ENCODE data around the gene CRB3. TPM values are rescaled to one million over a fixed set of nuclear protein-coding genes. Genes with fewer than 3 reads are reported as not detected.

Gene CRB3
- total and polyA plus RNA-seq, 2 of the 13 experiments (the other 11 are each of a cell fraction or from before 2014, with no cell fraction given), result 10.6 to 25.6 TPM

GRCh38 chr19:6458695-6459261 is 5.3 kb upstream of the CRB3 start (continued):
- TF ChIP-seq, protein P1, sequence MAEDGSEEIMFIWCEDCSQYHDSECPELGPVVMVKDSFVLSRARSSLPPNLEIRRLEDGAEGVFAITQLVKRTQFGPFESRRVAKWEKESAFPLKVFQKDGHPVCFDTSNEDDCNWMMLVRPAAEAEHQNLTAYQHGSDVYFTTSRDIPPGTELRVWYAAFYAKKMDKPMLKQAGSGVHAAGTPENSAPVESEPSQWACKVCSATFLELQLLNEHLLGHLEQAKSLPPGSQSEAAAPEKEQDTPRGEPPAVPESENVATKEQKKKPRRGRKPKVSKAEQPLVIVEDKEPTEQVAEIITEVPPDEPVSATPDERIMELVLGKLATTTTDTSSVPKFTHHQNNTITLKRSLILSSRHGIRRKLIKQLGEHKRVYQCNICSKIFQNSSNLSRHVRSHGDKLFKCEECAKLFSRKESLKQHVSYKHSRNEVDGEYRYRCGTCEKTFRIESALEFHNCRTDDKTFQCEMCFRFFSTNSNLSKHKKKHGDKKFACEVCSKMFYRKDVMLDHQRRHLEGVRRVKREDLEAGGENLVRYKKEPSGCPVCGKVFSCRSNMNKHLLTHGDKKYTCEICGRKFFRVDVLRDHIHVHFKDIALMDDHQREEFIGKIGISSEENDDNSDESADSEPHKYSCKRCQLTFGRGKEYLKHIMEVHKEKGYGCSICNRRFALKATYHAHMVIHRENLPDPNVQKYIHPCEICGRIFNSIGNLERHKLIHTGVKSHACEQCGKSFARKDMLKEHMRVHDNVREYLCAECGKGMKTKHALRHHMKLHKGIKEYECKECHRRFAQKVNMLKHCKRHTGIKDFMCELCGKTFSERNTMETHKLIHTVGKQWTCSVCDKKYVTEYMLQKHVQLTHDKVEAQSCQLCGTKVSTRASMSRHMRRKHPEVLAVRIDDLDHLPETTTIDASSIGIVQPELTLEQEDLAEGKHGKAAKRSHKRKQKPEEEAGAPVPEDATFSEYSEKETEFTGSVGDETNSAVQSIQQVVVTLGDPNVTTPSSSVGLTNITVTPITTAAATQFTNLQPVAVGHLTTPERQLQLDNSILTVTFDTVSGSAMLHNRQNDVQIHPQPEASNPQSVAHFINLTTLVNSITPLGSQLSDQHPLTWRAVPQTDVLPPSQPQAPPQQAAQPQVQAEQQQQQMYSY (CRISPR knock-in tag; IDR thresholded peaks at IDR 0.05), result no peak
- TF ChIP-seq MTA3 (CRISPR knock-in tag; IDR thresholded peaks at IDR 0.05) (no peak), ZNF543 (CRISPR knock-in tag; IDR thresholded peaks at IDR 0.05) (no peak), ZNF441 (CRISPR knock-in tag; IDR thresholded peaks at IDR 0.05; ENCODE audit: borderline replicate concordance) (no peak), LBX2 (CRISPR knock-in tag; IDR thresholded peaks at IDR 0.05; ENCODE audit: borderline replicate concordance) (no peak), ZFX (CRISPR knock-in tag; IDR thresholded peaks at IDR 0.05; ENCODE audit: low read depth) (peak; percentile 39), SALL1 (CRISPR knock-in tag; IDR thresholded peaks at IDR 0.05) (no peak), ZNF121 (CRISPR knock-in tag; IDR thresholded peaks at IDR 0.05) (peak; percentile 100), ZHX1 (CRISPR knock-in tag; IDR thresholded peaks at IDR 0.05; ENCODE audit: low read depth) (no peak), KDM1A (CRISPR knock-in tag; IDR thresholded peaks at IDR 0.05) (peak; percentile 73; the same call in 1 of the 2 replicates), ZNF878 (CRISPR knock-in tag; IDR thresholded peaks at IDR 0.05) (no peak), ZNF567 (CRISPR knock-in tag; IDR thresholded peaks at IDR 0.05; ENCODE audit: borderline replicate concordance) (no peak), GATAD2A (CRISPR knock-in tag; IDR thresholded peaks at IDR 0.05) (no peak), NFKB2 (CRISPR knock-in tag; IDR thresholded peaks at IDR 0.05; ENCODE audit: borderline replicate concordance) (peak; percentile 34; the same call in 1 of the 2 replicates), ZNF782 (CRISPR knock-in tag; IDR thresholded peaks at IDR 0.05; ENCODE audit: borderline replicate concordance) (no peak), FOXA3 (CRISPR knock-in tag; IDR thresholded peaks at IDR 0.05) (peak; percentile 57), ISL2 (CRISPR knock-in tag; IDR thresholded peaks at IDR 0.05) (no peak), CBX5 (CRISPR knock-in tag; IDR thresholded peaks at IDR 0.05; ENCODE audit: borderline replicate concordance) (peak; percentile 46; the same call in 1 of the 2 replicates), ZZZ3 (CRISPR knock-in tag; IDR thresholded peaks at IDR 0.05; ENCODE audit: borderline replicate concordance) (peak; percentile 51; the same call in 1 of the 2 replicates)
- TF ChIP-seq, protein P2, sequence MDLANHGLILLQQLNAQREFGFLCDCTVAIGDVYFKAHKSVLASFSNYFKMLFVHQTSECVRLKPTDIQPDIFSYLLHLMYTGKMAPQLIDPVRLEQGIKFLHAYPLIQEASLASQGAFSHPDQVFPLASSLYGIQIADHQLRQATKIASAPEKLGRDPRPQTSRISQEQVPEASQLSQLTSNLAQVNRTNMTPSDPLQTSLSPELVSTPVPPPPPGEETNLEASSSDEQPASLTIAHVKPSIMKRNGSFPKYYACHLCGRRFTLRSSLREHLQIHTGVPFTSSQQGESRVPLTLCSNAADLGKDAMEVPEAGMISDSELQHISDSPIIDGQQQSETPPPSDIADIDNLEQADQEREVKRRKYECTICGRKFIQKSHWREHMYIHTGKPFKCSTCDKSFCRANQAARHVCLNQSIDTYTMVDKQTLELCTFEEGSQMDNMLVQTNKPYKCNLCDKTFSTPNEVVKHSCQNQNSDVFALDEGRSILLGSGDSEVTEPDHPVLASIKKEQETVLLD (CRISPR knock-in tag; IDR thresholded peaks at IDR 0.05; ENCODE audit: low read depth), result no peak
- TF ChIP-seq, protein P3, sequence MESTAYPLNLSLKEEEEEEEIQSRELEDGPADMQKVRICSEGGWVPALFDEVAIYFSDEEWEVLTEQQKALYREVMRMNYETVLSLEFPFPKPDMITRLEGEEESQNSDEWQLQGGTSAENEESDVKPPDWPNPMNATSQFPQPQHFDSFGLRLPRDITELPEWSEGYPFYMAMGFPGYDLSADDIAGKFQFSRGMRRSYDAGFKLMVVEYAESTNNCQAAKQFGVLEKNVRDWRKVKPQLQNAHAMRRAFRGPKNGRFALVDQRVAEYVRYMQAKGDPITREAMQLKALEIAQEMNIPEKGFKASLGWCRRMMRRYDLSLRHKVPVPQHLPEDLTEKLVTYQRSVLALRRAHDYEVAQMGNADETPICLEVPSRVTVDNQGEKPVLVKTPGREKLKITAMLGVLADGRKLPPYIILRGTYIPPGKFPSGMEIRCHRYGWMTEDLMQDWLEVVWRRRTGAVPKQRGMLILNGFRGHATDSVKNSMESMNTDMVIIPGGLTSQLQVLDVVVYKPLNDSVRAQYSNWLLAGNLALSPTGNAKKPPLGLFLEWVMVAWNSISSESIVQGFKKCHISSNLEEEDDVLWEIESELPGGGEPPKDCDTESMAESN (CRISPR knock-in tag; conservative IDR thresholded peaks at IDR 0.05), result no peak

Data from HepG2 (cell line).